Stimulated activated naive B cell treated with anti-CD40 and anti-IgM and Interleukin-4, amounts not matched to agents 10 μg/mL and 1 μg/mL and 100 μg/mL, for 72 hours (primary cell): Measurements from ENCODE around the gene LRRC55.
A peak's percentile ranks its signal among the peaks of the same experiment; 100 is the strongest.

Source experiments
- ATAC-seq, 2 donors: fragments of 150-1000 bp; cut with Tn5 transposase; replicated peaks; 2 replicates each; pipeline ENCODE4 v1.10.0; 2021; ENCODE audit warnings: moderate library complexity in 1 of 2
- DNase-seq: peaks from one replicate; pipeline ENCODE4 v3.0.0; 2021
- H3K27ac Mint-ChIP-seq: one replicate; pipeline ENCODE4 v1.8.0; 2022; ENCODE audit warnings: mild to moderate bottlenecking, mixed read lengths
- H3K27me3 Mint-ChIP-seq, 2 donors: one replicate each; pipeline ENCODE4 v1.8.0; 2022; ENCODE audit warnings: mixed read lengths in 2 of 2
- H3K36me3 Mint-ChIP-seq, 2 donors: one replicate each; pipeline ENCODE4 v1.8.0; 2022; ENCODE audit warnings: mixed read lengths in 2 of 2, mild to moderate bottlenecking in 1 of 2
- H3K4me1 Mint-ChIP-seq, 2 donors: one replicate each; pipeline ENCODE4 v1.8.0; 2022; ENCODE audit warnings: mixed read lengths in 2 of 2, mild to moderate bottlenecking in 1 of 2
- H3K4me3 Mint-ChIP-seq, 2 donors: one replicate each; pipeline ENCODE4 v1.8.0; 2022; ENCODE audit warnings: mild to moderate bottlenecking in 2 of 2, mixed read lengths in 2 of 2, moderate library complexity in 1 of 2
- H3K9me3 Mint-ChIP-seq, 2 donors: one replicate each; pipeline ENCODE4 v1.8.0; 2022; ENCODE audit warnings: mixed read lengths in 2 of 2, mild to moderate bottlenecking in 1 of 2

LRRC55 gene

DNA sequence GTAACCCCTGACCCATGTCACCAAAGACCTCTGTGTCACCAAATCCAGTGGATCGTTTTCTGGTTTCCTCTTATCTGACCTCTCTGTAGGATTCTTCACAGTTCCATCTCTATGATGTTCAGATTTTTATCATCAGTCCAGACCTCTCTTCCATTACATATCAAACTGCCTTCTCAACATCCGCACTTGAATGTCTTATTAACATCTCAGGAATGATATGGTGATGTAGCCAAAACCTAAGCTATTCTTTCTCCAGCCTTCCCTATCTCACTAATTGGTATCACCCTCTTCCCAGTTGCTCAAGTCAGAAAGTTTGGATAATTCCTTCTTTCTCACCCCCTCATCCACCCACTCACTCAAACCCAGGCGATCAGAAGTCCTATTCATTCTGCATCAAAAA lies 41.8 kb downstream of the LRRC55 start:
- Mint-ChIP-seq H3K9me3 (peaks cover 0 to 2% of the 10 kb centered on the region in 2 donors), H3K4me3 (no peak overlapping the region), H3K27ac (no peak overlapping the region), H3K36me3 (no peaks in the 10 kb centered on the region), H3K4me1 (no peaks in the 10 kb centered on the region), H3K27me3 (peaks cover 6 to 12% of the 10 kb centered on the region in 2 donors)
- DNase-seq (no peak), ATAC-seq (no peak)

DNA sequence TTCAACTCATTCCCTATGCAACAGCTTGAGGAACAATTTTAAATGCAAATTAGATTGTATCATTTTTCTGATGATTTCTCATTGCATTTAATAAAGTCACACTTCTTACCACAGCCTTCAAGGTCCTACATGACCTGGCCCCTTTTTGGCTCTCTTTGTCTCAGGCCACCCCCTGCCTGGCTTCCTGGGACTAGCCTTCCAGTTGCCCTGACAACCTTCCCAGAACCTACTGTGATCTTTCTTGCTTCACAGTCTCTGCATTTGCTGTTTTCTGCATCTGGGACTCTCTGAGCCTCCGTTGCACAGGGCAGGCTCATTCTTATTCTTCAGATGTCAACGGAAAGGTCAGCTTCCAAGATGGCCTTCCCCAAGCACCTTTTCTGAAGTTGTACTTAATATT lies 42.4 kb downstream of the LRRC55 start:
- H3K9me3 Mint-ChIP-seq = peaks cover 0 to 2% of the 10 kb centered on the region in 2 donors
- no peak overlapping the region for H3K4me3 Mint-ChIP-seq
- DNase-seq (no peak), ATAC-seq (no peak)
- H3K27me3 Mint-ChIP-seq = peaks cover 6 to 12% of the 10 kb centered on the region in 2 donors
- no peaks in the 10 kb centered on the region for H3K4me1 Mint-ChIP-seq
- no peaks in the 10 kb centered on the region for H3K36me3 Mint-ChIP-seq
- no peak overlapping the region for H3K27ac Mint-ChIP-seq

GRCh38 chr11:57224537-57224936 lies 42.8 kb downstream of the LRRC55 start:
- no peak overlapping the region for H3K27ac Mint-ChIP-seq
- no peaks in the 10 kb centered on the region for H3K4me1 Mint-ChIP-seq
- peaks cover 0 to 2% of the 10 kb centered on the region in 2 donors for H3K9me3 Mint-ChIP-seq
- H3K27me3 Mint-ChIP-seq = peaks cover 3 to 10% of the 10 kb centered on the region in 2 donors
- no peak for DNase-seq
- no peak for ATAC-seq
- H3K4me3 Mint-ChIP-seq = no peak overlapping the region
- no peaks in the 10 kb centered on the region for H3K36me3 Mint-ChIP-seq

DNA sequence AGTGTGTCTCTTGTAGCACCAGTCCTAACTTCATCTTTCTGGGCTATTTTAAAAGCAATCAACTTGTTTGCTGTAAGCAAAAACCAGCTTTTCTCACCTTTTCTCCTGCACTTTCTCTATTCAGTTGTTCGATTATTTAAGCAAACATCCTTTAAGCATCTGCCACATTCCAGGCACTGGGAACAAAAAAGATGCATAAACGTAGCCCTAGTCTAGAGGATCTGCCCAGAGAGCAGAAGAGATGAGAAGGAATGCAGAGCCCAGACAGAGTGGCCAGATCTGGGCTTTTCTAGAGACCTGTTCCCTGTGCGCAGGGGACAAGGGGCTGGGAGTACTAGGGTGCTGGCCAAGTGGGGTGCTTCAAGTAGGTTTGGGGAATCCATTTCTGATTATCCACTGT lies 46.8 kb downstream of the LRRC55 start:
- Mint-ChIP-seq H3K27me3 (peaks cover 38 to 43% of the 10 kb centered on the region in 2 donors), H3K4me3 (no peak overlapping the region), H3K4me1 (peaks cover 5 to 11% of the 10 kb centered on the region in 2 donors), H3K27ac (no peak overlapping the region), H3K36me3 (no peaks in the 10 kb centered on the region), H3K9me3 (peaks cover 0 to 2% of the 10 kb centered on the region in 2 donors)
- ATAC-seq = no peak
- DNase-seq = no peak

DNA sequence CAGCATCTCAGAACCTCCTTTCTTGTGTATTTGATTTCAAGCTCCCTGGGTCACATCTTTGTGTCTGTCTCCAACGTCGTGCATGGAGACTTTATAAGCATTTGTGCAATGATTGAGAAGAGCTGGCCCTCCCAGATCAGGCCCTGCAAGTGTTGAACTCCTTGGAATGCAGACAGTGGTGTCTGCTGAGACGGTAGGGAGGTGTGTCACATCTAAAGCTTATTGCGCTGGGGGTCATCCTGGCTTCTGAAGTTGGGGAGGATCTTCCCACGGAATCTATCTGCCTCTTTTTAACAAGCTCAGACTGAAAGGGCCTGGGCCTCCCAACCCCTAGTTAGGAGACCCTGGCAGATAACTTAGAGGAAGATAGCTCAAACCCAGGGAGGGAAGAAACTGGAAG lies 48.6 kb downstream of the LRRC55 start:
- Mint-ChIP-seq H3K27me3 (peaks cover 49 to 53% of the 10 kb centered on the region in 2 donors), H3K36me3 (no peaks in the 10 kb centered on the region), H3K9me3 (peaks cover 0 to 2% of the 10 kb centered on the region in 2 donors), H3K4me1 (peaks cover 5 to 11% of the 10 kb centered on the region in 2 donors), H3K4me3 (no peak overlapping the region), H3K27ac (no peak overlapping the region)
- ATAC-seq (no peak), DNase-seq (no peak)

DNA sequence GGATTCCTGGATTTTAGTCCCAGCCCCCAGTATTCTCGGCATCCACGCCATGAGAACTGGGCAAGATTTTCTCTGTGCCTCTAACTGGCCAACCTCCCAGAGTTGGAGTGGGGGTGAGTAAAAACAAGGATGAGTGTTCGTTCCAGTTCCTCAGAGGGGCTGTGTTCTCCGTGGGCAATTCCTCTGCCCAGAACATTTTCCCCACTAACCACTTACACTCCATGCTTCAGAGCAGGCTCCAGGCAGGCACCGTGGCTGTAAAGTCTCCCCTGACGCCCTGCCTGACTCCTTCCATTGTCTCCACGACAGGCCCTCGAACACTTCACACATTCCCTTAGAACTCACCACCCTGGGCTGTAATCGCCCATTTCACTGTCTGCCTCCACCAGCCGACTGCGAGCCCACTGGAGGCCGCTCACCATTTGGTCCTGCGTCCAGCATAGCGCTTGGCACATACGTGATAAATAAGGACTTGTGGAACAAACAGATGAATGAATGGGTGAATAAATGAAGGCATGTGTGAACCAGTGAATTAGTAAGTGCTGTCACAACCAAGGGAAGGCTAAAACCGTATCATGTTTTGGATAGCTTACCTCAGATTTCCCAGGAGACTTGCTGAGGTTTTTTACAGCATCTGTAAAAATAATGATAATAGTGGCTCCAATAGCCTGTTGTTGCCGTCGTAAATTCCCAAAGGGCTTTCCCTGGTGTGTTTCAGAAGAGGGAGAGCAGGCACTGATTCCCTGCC lies 49.2 kb downstream of the LRRC55 start:
- Mint-ChIP-seq H3K27me3 (peaks cover 50 to 60% of the 10 kb centered on the region in 2 donors), H3K36me3 (no peaks in the 10 kb centered on the region), H3K27ac (no peak overlapping the region), H3K4me1 (peaks cover 5 to 11% of the 10 kb centered on the region in 2 donors), H3K9me3 (no peaks in the 10 kb centered on the region), H3K4me3 (no peak overlapping the region)
- no peak for DNase-seq
- ATAC-seq = no peak

GRCh38 chr11:57231539-57232253 lies 49.9 kb downstream of the LRRC55 start:
- Mint-ChIP-seq H3K27ac (no peak overlapping the region), H3K4me1 (peaks cover 5 to 11% of the 10 kb centered on the region in 2 donors), H3K27me3 (peaks cover 52 to 67% of the 10 kb centered on the region in 2 donors), H3K9me3 (no peaks in the 10 kb centered on the region), H3K4me3 (no peak overlapping the region), H3K36me3 (no peaks in the 10 kb centered on the region)
- DNase-seq (no peak), ATAC-seq (no peak)

GRCh38 chr11:57233702-57234101 lies 51.9 kb downstream of the LRRC55 start:
- ATAC-seq = no peak
- no peak overlapping the region for H3K4me3 Mint-ChIP-seq
- no peaks in the 10 kb centered on the region for H3K9me3 Mint-ChIP-seq

DNA sequence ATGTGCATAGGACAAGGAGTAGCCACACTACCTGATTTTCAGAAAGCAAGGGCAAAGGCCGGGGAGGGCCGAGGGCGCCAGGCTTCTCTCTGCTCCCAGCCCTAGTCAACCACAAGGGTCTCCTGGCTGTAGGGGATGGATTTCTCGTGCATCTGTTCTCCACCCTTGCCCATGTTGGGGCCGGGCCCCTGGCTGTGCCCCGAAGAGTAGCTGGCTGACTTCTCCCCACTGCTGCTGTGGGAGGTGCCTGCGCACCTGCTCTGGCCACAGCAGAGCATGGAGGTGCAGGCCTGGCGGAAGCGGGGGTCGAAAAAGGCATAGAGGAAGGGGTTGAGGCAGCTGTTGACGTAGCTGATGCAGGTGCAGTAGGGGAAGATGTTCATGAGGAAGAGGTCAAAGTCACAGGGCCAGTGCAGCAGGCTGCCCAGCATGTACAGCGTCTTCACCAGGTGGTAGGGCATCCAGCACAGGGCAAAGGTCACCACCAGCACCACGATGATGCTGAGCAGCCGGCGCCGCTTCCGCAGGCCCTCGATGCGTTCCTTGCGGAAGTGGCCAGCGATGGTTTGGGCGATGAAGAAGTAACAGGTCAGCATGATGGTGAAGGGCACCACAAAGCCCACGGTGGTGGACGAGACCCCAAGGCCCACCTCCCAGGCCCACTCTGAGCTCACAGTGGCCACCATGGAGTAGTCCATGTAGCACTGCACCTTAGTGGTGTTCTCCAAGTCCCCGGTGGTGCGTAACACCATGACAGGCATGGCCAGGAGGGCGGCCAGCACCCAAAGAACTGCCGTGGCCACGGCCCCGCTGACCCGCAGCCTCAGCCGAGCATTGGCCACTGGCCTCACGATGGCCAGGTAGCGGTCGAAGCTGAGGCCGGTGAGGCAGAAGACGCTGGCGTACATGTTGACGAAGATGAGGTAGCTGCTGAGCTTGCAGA lies 54.3 kb downstream of the LRRC55 start:
- no peak for DNase-seq
- Mint-ChIP-seq H3K4me1 (peaks cover 5 to 9% of the 10 kb centered on the region in 2 donors), H3K9me3 (no peaks in the 10 kb centered on the region), H3K27ac (no peak overlapping the region), H3K36me3 (no peaks in the 10 kb centered on the region), H3K4me3 (no peak overlapping the region), H3K27me3 (peaks cover 52 to 88% of the 10 kb centered on the region in 2 donors)
- ATAC-seq = no peak

More at GRCh38 chr11:57233702-57234101, 51.9 kb downstream of the LRRC55 start:
- Mint-ChIP-seq H3K36me3 (no peaks in the 10 kb centered on the region), H3K27me3 (peaks cover 64 to 87% of the 10 kb centered on the region in 2 donors), H3K27ac (no peak overlapping the region), H3K4me1 (peaks cover 5 to 11% of the 10 kb centered on the region in 2 donors)
- DNase-seq = no peak

GRCh38 chr11:57237204-57237681 lies 55.5 kb downstream of the LRRC55 start, which contains the start of gene APLNR:
TSS of gene APLNR (minus strand) at chr11:57237250. CDS start at chr11:57237004, 246 bp downstream.
- Mint-ChIP-seq H3K9me3 (no peaks in the 10 kb centered on the region), H3K36me3 (no peaks in the 10 kb centered on the region), H3K27ac (no peak within 1 kb of the TSS), H3K27me3 (peaks cover 40 to 86% of the 10 kb centered on the region in 2 donors), H3K4me3 (no peak within 1 kb of the TSS), H3K4me1 (no peaks in the 10 kb centered on the region)
- ATAC-seq (peak in 1 of 2 donors; percentile 20), DNase-seq (no peak)

DNA sequence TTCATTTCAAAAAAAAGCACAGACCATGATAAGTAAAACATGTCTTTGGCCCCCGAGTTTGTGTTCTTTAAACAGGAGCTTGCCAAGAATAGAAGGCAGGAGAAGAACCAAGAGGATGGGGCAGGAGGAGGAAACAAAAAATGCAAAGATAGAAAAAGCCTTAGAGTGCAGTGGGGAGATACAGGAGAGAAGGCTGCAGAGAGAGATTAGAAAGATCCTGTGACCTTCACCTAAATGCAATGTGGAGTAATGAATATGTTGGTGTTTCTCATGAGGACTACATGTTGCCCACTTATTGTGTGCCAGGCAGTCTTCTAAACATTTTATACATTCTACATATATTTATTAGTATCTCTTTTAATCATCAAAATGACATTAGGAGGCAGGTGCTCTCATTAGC lies 57.6 kb downstream of the LRRC55 start:
- H3K4me1 Mint-ChIP-seq = no peaks in the 10 kb centered on the region
- H3K9me3 Mint-ChIP-seq = no peaks in the 10 kb centered on the region
- no peaks in the 10 kb centered on the region for H3K36me3 Mint-ChIP-seq
- H3K4me3 Mint-ChIP-seq = no peak overlapping the region
- H3K27me3 Mint-ChIP-seq = peaks cover 29 to 69% of the 10 kb centered on the region in 2 donors
- ATAC-seq (no peak), DNase-seq (no peak)
- no peak overlapping the region for H3K27ac Mint-ChIP-seq

GRCh38 chr11:57240007-57240406 lies 58.3 kb downstream of the LRRC55 start:
- Mint-ChIP-seq H3K27me3 (peaks cover 26 to 62% of the 10 kb centered on the region in 2 donors), H3K4me1 (peaks cover 5% of the 10 kb centered on the region in 2 donors), H3K9me3 (no peaks in the 10 kb centered on the region), H3K36me3 (no peaks in the 10 kb centered on the region), H3K27ac (no peak overlapping the region), H3K4me3 (no peak overlapping the region)
- DNase-seq = no peak
- no peak for ATAC-seq

DNA sequence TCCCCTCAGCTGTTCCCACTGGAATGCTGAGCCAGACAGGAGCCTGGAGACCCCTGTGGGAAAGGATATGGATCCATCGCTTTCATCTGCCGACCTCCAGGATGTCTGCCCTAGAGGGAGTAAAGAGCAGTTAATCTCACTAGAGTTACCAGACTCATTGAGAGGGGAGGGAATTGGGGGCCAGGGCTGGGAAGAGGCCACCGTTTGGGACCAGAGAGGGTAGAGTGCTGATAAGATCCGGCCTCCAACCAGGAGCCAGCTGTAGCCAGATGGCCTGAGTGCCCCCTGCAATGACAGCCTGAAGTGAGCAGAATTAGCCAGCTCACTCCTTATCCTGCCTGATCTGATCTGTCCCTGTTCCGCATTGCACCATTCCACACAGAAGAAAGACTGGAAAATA lies 59.0 kb downstream of the LRRC55 start:
- Mint-ChIP-seq H3K4me3 (no peak overlapping the region), H3K4me1 (peaks cover 5% of the 10 kb centered on the region in 2 donors), H3K36me3 (no peaks in the 10 kb centered on the region), H3K27ac (no peak overlapping the region), H3K27me3 (peaks cover 20 to 55% of the 10 kb centered on the region in 2 donors), H3K9me3 (no peaks in the 10 kb centered on the region)
- no peak for ATAC-seq
- DNase-seq = no peak
